Measurements from ENCODE around the gene PREX1. TPM values are rescaled to one million over a fixed set of nuclear protein-coding genes. Genes with fewer than 3 reads are reported as not detected.
"Not testable (repeated sequence)": the region's sequence is repeated elsewhere in the genome, so short reads cannot be mapped to it uniquely, and the experiment has no call there.

The PREX1 gene
- total RNA-seq, 2 donors from 2014 or later = 7.4 to 37.9 TPM

GRCh38 chr20:48599748-48600469 lies 227.9 kb downstream of the PREX1 start:
- Histone ChIP-seq H3K9me3 (no peaks in the 10 kb centered on the region), H3K27ac (no peak overlapping the region), H3K27me3 (replicated peaks; ENCODE audit: insufficient read depth) (no peaks in the 10 kb centered on the region), H3K36me3 (no peaks in the 10 kb centered on the region), H3K4me3 (no peak overlapping the region), H3K4me1 (replicated peaks) (peaks cover 2% of the 10 kb centered on the region)
- intact Hi-C loops (cut with DNase I) = loop anchor here (10.0 kb wide), 1 partner anchor 675 kb away; no protein-coding TSS in a partner anchor
- no peak for DNase-seq (ENCODE audit: low spot score)
- whole genome bisulfite sequencing = 92% methylated on average over 11 of the region's 11 CpGs
- TF ChIP-seq CTCF (IDR thresholded peaks at IDR 0.05) (no peak), POLR2AphosphoS5 (IDR thresholded peaks at IDR 0.05) (no peak), POLR2A (IDR thresholded peaks at IDR 0.05) (no peak)

GRCh38 chr20:48599106-48599747 lies 228.6 kb downstream of the PREX1 start:
- Histone ChIP-seq H3K4me1 (replicated peaks) (peaks cover 2% of the 10 kb centered on the region), H3K36me3 (no peaks in the 10 kb centered on the region), H3K4me3 (no peak overlapping the region), H3K27me3 (replicated peaks; ENCODE audit: insufficient read depth) (no peaks in the 10 kb centered on the region), H3K27ac (no peak overlapping the region), H3K9me3 (no peaks in the 10 kb centered on the region)
- WGBS = 88% methylated on average over 7 of the region's 7 CpGs
- intact Hi-C loops (cut with DNase I) = loop anchor here (10.0 kb wide), 1 partner anchor 674 kb away; no protein-coding TSS in a partner anchor
- no peak for DNase-seq (ENCODE audit: low spot score)
- TF ChIP-seq POLR2AphosphoS5 (IDR thresholded peaks at IDR 0.05) (no peak), POLR2A (IDR thresholded peaks at IDR 0.05) (no peak), CTCF (IDR thresholded peaks at IDR 0.05) (no peak)

- H3K4me1 ChIP-seq (replicated peaks); H3K36me3 ChIP-seq; H3K4me3 ChIP-seq; H3K27me3 ChIP-seq (replicated peaks; ENCODE audit: insufficient read depth); DNase-seq (ENCODE audit: low spot score); H3K27ac ChIP-seq; H3K9me3 ChIP-seq: not testable (repeated sequence)
- intact Hi-C loops (cut with DNase I) = loop anchor here (10.0 kb wide), 1 partner anchor 674 kb away; no protein-coding TSS in a partner anchor
- WGBS = 86% methylated on average over 16 of the region's 16 CpGs
These were observed 229.4 kb downstream of the PREX1 start for GRCh38 chr20:48598303-48598941.

GRCh38 chr20:48597521-48598302 lies 230.1 kb downstream of the PREX1 start:
- no peak overlapping the region for H3K4me3 ChIP-seq
- H3K27me3 ChIP-seq (replicated peaks; ENCODE audit: insufficient read depth) = no peaks in the 10 kb centered on the region
- H3K27ac ChIP-seq = no peak overlapping the region
- no peaks in the 10 kb centered on the region for H3K36me3 ChIP-seq
- intact Hi-C loops (cut with DNase I) = loop anchor here (10.0 kb wide), 1 partner anchor 673 kb away; no protein-coding TSS in a partner anchor
- no peaks in the 10 kb centered on the region for H3K9me3 ChIP-seq
- 68% methylated on average over 12 of the region's 12 CpGs for WGBS
- DNase-seq (ENCODE audit: low spot score) = no peak
- TF ChIP-seq POLR2A (IDR thresholded peaks at IDR 0.05) = no peak
- TF ChIP-seq CTCF (IDR thresholded peaks at IDR 0.05) = no peak
- no peak for TF ChIP-seq POLR2AphosphoS5 (IDR thresholded peaks at IDR 0.05)
- H3K4me1 ChIP-seq (replicated peaks) = peaks cover 2% of the 10 kb centered on the region

All from prostate gland (tissue), 2 donors.